ENCODE data around the gene WNT11. TPM values are rescaled to one million over a fixed set of nuclear protein-coding genes. Genes with fewer than 3 reads are reported as not detected.

WNT11 gene
- polyA plus RNA-seq, 1 donor from 2014 or later: 2.3 TPM

- no peaks in the 10 kb centered on the region for H4K20me1 ChIP-seq (ENCODE audit: insufficient read depth)
- H3K4me2 ChIP-seq (ENCODE audit: low read length): no peak overlapping the region
These were observed 38.1 kb upstream of the WNT11 start for GRCh38 chr11:76244316-76244851.

GRCh38 chr11:76243957-76244285 lies 37.6 kb upstream of the WNT11 start:
- Histone ChIP-seq H3K27ac (ENCODE audit: low read length) (no peak overlapping the region), H3K9me2 (ENCODE audit: insufficient read depth, low read length) (no peaks in the 10 kb centered on the region), H3F3A (ENCODE audit: insufficient read depth, low read length, poor library complexity, severe bottlenecking) (no peaks in the 10 kb centered on the region), H3K4me2 (ENCODE audit: low read length) (no peak overlapping the region), H3K9me3 (ENCODE audit: low read length) (no peaks in the 10 kb centered on the region), H3K9ac (ENCODE audit: low read length) (no peak overlapping the region), H3K79me2 (replicated peaks; ENCODE audit: insufficient read depth, low read length) (no peaks in the 10 kb centered on the region), H4K20me1 (ENCODE audit: insufficient read depth) (no peaks in the 10 kb centered on the region), H3K4me3 (ENCODE audit: low read length) (no peak overlapping the region), H3K36me3 (ENCODE audit: insufficient read depth, low read length) (no peaks in the 10 kb centered on the region), H2AFZ (ENCODE audit: low read depth, low read length) (no peak overlapping the region), H3K27me3 (ENCODE audit: insufficient read depth, low read depth, low read length) (no peaks in the 10 kb centered on the region)
- TF ChIP-seq EP300 (conservative IDR thresholded peaks at IDR 0.05; ENCODE audit: poor library complexity, severe bottlenecking) (no peak), POLR2AphosphoS5 (IDR thresholded peaks at IDR 0.05) (no peak), RAD21 (conservative IDR thresholded peaks at IDR 0.05) (no peak), MXI1 (conservative IDR thresholded peaks at IDR 0.05; ENCODE audit: poor library complexity, severe bottlenecking) (no peak), TAF1 (IDR thresholded peaks at IDR 0.05; ENCODE audit: low read depth) (no peak), REST (IDR thresholded peaks at IDR 0.05; ENCODE audit: borderline replicate concordance) (no peak), EZH2 (IDR thresholded peaks at IDR 0.05; ENCODE audit: borderline replicate concordance, insufficient read depth, low read length, poor library complexity, severe bottlenecking) (no peak)
- TF ChIP-seq, protein P1, sequence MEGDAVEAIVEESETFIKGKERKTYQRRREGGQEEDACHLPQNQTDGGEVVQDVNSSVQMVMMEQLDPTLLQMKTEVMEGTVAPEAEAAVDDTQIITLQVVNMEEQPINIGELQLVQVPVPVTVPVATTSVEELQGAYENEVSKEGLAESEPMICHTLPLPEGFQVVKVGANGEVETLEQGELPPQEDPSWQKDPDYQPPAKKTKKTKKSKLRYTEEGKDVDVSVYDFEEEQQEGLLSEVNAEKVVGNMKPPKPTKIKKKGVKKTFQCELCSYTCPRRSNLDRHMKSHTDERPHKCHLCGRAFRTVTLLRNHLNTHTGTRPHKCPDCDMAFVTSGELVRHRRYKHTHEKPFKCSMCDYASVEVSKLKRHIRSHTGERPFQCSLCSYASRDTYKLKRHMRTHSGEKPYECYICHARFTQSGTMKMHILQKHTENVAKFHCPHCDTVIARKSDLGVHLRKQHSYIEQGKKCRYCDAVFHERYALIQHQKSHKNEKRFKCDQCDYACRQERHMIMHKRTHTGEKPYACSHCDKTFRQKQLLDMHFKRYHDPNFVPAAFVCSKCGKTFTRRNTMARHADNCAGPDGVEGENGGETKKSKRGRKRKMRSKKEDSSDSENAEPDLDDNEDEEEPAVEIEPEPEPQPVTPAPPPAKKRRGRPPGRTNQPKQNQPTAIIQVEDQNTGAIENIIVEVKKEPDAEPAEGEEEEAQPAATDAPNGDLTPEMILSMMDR (IDR thresholded peaks at IDR 0.05; ENCODE audit: poor library complexity, severe bottlenecking): no peak

More at GRCh38 chr11:76244316-76244851, 38.1 kb upstream of the WNT11 start:
- H3K9ac ChIP-seq (ENCODE audit: low read length): no peak overlapping the region
- H3K9me2 ChIP-seq (ENCODE audit: insufficient read depth, low read length): no peaks in the 10 kb centered on the region
- H3K27me3 ChIP-seq (ENCODE audit: insufficient read depth, low read depth, low read length): no peaks in the 10 kb centered on the region
- TF ChIP-seq SMC3 (conservative IDR thresholded peaks at IDR 0.05; ENCODE audit: poor library complexity) (no peak), MXI1 (conservative IDR thresholded peaks at IDR 0.05; ENCODE audit: poor library complexity, severe bottlenecking) (no peak), TAF1 (IDR thresholded peaks at IDR 0.05; ENCODE audit: low read depth) (no peak), REST (IDR thresholded peaks at IDR 0.05; ENCODE audit: borderline replicate concordance) (no peak), EP300 (conservative IDR thresholded peaks at IDR 0.05; ENCODE audit: poor library complexity, severe bottlenecking) (no peak), POLR2AphosphoS5 (IDR thresholded peaks at IDR 0.05) (no peak), RAD21 (conservative IDR thresholded peaks at IDR 0.05) (no peak), EZH2 (IDR thresholded peaks at IDR 0.05; ENCODE audit: borderline replicate concordance, insufficient read depth, low read length, poor library complexity, severe bottlenecking) (no peak)
- TF ChIP-seq, protein P1 (IDR thresholded peaks at IDR 0.05; ENCODE audit: poor library complexity, severe bottlenecking): no peak
- H3K27ac ChIP-seq (ENCODE audit: low read length): no peak overlapping the region
- no peaks in the 10 kb centered on the region for H3K36me3 ChIP-seq (ENCODE audit: insufficient read depth, low read length)
- H2AFZ ChIP-seq (ENCODE audit: low read depth, low read length): no peak overlapping the region
- H3K79me2 ChIP-seq (replicated peaks; ENCODE audit: insufficient read depth, low read length): no peaks in the 10 kb centered on the region
- no peaks in the 10 kb centered on the region for H3K9me3 ChIP-seq (ENCODE audit: low read length)
- no peak overlapping the region for H3K4me3 ChIP-seq (ENCODE audit: low read length)
- H3F3A ChIP-seq (ENCODE audit: insufficient read depth, low read length, poor library complexity, severe bottlenecking): no peaks in the 10 kb centered on the region
